Astrocyte of the cerebellum (primary cell): Measurements from ENCODE around the gene CD99L2.

ENCODE experiments used
- DNase-seq: peaks from one replicate; pipeline ENCODE4 v3.0.0-alpha.2; 2011; ENCODE audit warnings: low read depth
- H3K4me3 ChIP-seq: 2 replicates; pipeline ENCODE4 v1.5.1; 2011; ENCODE audit warnings: mild to moderate bottlenecking, low read depth, low read length, moderate library complexity
- CTCF ChIP-seq: IDR thresholded peaks from 2 replicates; pipeline ENCODE4 v1.5.1; 2012; ENCODE audit warnings: low read length, low read depth, moderate library complexity, mild to moderate bottlenecking; ENCODE audit errors: missing control alignments
- in situ Hi-C: cut with HindIII; loops from 2 replicates; pipeline ENCODE4 v1.10.0; 2017; ENCODE audit warnings: low sequenced_read_pairs

Gene CD99L2

GRCh38 chrX:150768132-150768485, 130.4 kb downstream of the CD99L2 start:
- DNase-seq = no peak
- no peak overlapping the region for H3K4me3 ChIP-seq
- TF ChIP-seq CTCF = no peak
- in situ Hi-C loops = no loop called here

- in situ Hi-C loops = no loop called here
- H3K4me3 ChIP-seq = no peak overlapping the region
- TF ChIP-seq CTCF = no peak
These were observed 130.9 kb downstream of the CD99L2 start for GRCh38 chrX:150767475-150768131.

GRCh38 chrX:150767045-150767395, 131.4 kb downstream of the CD99L2 start:
- no peak overlapping the region for H3K4me3 ChIP-seq
- no peak for TF ChIP-seq CTCF
- in situ Hi-C loops = no loop called here
- no peak for DNase-seq

More at GRCh38 chrX:150767475-150768131, 130.9 kb downstream of the CD99L2 start:
- DNase-seq = peak; percentile 57

GRCh38 chrX:150766351-150767044, 132.0 kb downstream of the CD99L2 start:
- TF ChIP-seq CTCF = no peak
- no peak overlapping the region for H3K4me3 ChIP-seq
- DNase-seq = no peak
- in situ Hi-C loops = no loop called here

GRCh38 chrX:150765782-150766350, 132.6 kb downstream of the CD99L2 start:
- no peak for TF ChIP-seq CTCF
- in situ Hi-C loops = no loop called here
- DNase-seq = no peak

GRCh38 chrX:150765237-150765636, 133.2 kb downstream of the CD99L2 start:
- no peak for TF ChIP-seq CTCF
- DNase-seq = no peak
- in situ Hi-C loops = no loop called here
- no peak overlapping the region for H3K4me3 ChIP-seq

More at GRCh38 chrX:150765782-150766350, 132.6 kb downstream of the CD99L2 start:
- H3K4me3 ChIP-seq = no peak overlapping the region
